Spleen (tissue), 7 donors: Measurements from ENCODE around the gene MS4A14.

Experiments used
- POLR2A ChIP-seq, 3 donors: fragments of 450-650 bp; IDR thresholded peaks; one replicate each; pipeline ENCODE4 v1.5.1; 2017; ENCODE audit warnings: antibody characterized with exemption in 3 of 3, mild to moderate bottlenecking in 1 of 3
- POLR2AphosphoS5 ChIP-seq, 3 donors: sonication (generic); formaldehyde crosslinking; IDR thresholded peaks; one replicate each; pipeline ENCODE4 v1.5.1; 2017; ENCODE audit warnings: antibody characterized with exemption in 3 of 3
- TF ChIP-seq, protein P1 (sequence below), 11 experiments: fragments of 200-600 bp in 7 of 11; fragments of 450-650 bp in 4 of 11; sonication (generic) in 4 of 11; IDR thresholded peaks in 8 of 11; conservative IDR thresholded peaks in 3 of 11; 1 replicate in 7 of 11; 2 replicates in 4 of 11; pipeline versions ENCODE4 v1.4.0 to v1.8.0; 2016 to 2021; ENCODE audit warnings: antibody characterized with exemption in 11 of 11, inconsistent platforms in 4 of 11, mild to moderate bottlenecking in 1 of 11
- donor health status: DM: no; HTN: no; CAD: no; lungs with moderate emphysema.
- donor health status: DM: no; HTN: no; CAD: no.
- donor health status: DM: no; HTN: no; CAD: no.

DNA sequence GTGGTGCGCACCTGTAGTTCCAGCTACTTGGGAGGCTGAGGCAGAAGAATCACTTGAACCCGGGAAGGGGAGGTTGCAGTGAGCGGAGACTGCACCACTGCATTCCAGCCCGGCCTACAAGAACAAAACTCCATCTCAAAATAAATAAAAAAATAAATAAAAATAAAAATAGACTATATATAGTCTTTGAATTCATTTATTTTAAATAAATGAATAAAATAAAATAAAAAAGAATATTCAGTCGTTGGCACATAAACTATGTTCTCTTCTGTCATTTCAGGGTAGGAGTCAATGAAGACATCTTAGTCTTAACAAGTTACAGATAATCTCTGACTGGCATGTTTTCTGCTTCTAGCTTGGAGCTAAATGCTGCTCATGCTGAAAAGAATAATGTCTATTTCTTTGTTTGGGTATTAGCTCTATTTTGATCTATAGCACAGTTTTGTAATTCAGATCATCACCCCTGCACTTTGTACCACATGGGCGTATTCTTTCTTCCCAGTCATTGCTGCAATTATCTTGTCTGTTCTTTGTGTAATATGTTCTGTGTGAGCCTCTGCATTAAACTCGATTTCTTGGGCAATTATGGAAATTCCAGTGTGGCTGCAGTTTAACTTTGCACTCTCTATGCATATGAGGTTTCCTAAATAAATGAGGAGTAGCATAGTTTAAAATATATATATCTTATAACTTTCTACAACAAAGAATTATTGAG is 1.4 kb upstream of the MS4A14 start:
- TF ChIP-seq POLR2AphosphoS5 (IDR thresholded peaks at IDR 0.05) (peak in 1 of 3 donors; percentile 5), POLR2A (IDR thresholded peaks at IDR 0.05) (no peak)
- TF ChIP-seq, protein P1, sequence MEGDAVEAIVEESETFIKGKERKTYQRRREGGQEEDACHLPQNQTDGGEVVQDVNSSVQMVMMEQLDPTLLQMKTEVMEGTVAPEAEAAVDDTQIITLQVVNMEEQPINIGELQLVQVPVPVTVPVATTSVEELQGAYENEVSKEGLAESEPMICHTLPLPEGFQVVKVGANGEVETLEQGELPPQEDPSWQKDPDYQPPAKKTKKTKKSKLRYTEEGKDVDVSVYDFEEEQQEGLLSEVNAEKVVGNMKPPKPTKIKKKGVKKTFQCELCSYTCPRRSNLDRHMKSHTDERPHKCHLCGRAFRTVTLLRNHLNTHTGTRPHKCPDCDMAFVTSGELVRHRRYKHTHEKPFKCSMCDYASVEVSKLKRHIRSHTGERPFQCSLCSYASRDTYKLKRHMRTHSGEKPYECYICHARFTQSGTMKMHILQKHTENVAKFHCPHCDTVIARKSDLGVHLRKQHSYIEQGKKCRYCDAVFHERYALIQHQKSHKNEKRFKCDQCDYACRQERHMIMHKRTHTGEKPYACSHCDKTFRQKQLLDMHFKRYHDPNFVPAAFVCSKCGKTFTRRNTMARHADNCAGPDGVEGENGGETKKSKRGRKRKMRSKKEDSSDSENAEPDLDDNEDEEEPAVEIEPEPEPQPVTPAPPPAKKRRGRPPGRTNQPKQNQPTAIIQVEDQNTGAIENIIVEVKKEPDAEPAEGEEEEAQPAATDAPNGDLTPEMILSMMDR (IDR thresholded peaks at IDR 0.05 in 8 of 11, conservative IDR thresholded peaks at IDR 0.05 in 3 of 11) = no peak
